Esophagus squamous epithelium (tissue), 4 donors: Measurements from ENCODE around the gene PANK4.

Source experiments
- CTCF ChIP-seq, 6 experiments: fragments of 450-650 bp in 4 of 6; fragments of 200-600 bp in 2 of 6; sonication (generic) in 2 of 6; IDR thresholded peaks; one replicate each; pipeline ENCODE4 v1.5.1; 2016 to 2019; ENCODE audit warnings: antibody characterized with exemption in 6 of 6, mild to moderate bottlenecking in 4 of 6, moderate library complexity in 4 of 6
- POLR2A ChIP-seq, 4 donors: fragments of 450-650 bp; IDR thresholded peaks; one replicate each; pipeline ENCODE4 v1.6.1; 2017; ENCODE audit warnings: antibody characterized with exemption in 4 of 4, mild to moderate bottlenecking in 4 of 4, moderate library complexity in 3 of 4

GRCh38 chr1:2475571-2475970 lies 50.8 kb downstream of the PANK4 start:
- TF ChIP-seq CTCF (IDR thresholded peaks at IDR 0.05) (no peak), POLR2A (IDR thresholded peaks at IDR 0.05) (no peak)
